HG02571 (cell line): Measurements from ENCODE around the gene SUV39H2.
"Not testable (repeated sequence)": the region's sequence is repeated elsewhere in the genome, so short reads cannot be mapped to it uniquely, and the experiment has no call there.

ENCODE experiments used
- ATAC-seq: cut with Tn5 transposase; IDR thresholded peaks from one replicate; pipeline ENCODE4 v1.9.1; 2021; ENCODE audit warnings: mild to moderate bottlenecking, moderate library complexity; ENCODE audit not compliant: unreplicated experiment

The SUV39H2 gene

GRCh38 chr10:14926722-14927416, 48.2 kb downstream of the SUV39H2 start:
- ATAC-seq, result peak; percentile 98

- no peak for ATAC-seq
Measured at GRCh38 chr10:14930610-14931009, 51.9 kb downstream of the SUV39H2 start.

GRCh38 chr10:14936584-14936983, 57.9 kb downstream of the SUV39H2 start:
- no peak for ATAC-seq

GRCh38 chr10:14938971-14939370, 60.3 kb downstream of the SUV39H2 start:
- not testable (repeated sequence) for ATAC-seq

GRCh38 chr10:14942147-14942949, 63.7 kb downstream of the SUV39H2 start:
- ATAC-seq, result peak; percentile 93

- not testable (repeated sequence) for ATAC-seq
Measured at GRCh38 chr10:14942950-14943338, 64.3 kb downstream of the SUV39H2 start.

- no peak for ATAC-seq
Measured at GRCh38 chr10:14945108-14945507, 66.4 kb downstream of the SUV39H2 start.

- no peak for ATAC-seq
Measured at GRCh38 chr10:14947268-14947667, 68.6 kb downstream of the SUV39H2 start.

- no peak for ATAC-seq
Measured at GRCh38 chr10:14949291-14949690, 70.6 kb downstream of the SUV39H2 start.

- ATAC-seq, result no peak
Measured at GRCh38 chr10:14952851-14953423, 74.3 kb downstream of the SUV39H2 start.

GRCh38 chr10:14953424-14954000, 74.8 kb downstream of the SUV39H2 start:
- peak; percentile 33 for ATAC-seq
